Tibial nerve (tissue), 3 donors: ENCODE measurements around the gene LDAH.

Source experiments
- CTCF ChIP-seq, 5 experiments: fragments of 200-600 bp in 3 of 5; fragments of 450-650 bp in 2 of 5; sonication (generic) in 3 of 5; IDR thresholded peaks; one replicate each; pipeline ENCODE4 v1.5.1; 2016 to 2019; ENCODE audit warnings: antibody characterized with exemption in 5 of 5, mild to moderate bottlenecking in 3 of 5, moderate library complexity in 2 of 5
- POLR2A ChIP-seq, 2 donors: fragments of 450-650 bp; IDR thresholded peaks; one replicate each; pipeline ENCODE4 v1.6.1; 2017; ENCODE audit warnings: antibody characterized with exemption in 2 of 2, mild to moderate bottlenecking in 2 of 2, moderate library complexity in 2 of 2

- TF ChIP-seq POLR2A (IDR thresholded peaks at IDR 0.05) = no peak
- TF ChIP-seq CTCF (IDR thresholded peaks at IDR 0.05) = no peak
Observed at GRCh38 chr2:20844246-20844645, 21.3 kb upstream of the LDAH start.
